SW 1271 (cell line): ENCODE measurements around the gene MYH3.
A peak's percentile ranks its signal among the peaks of the same experiment; 100 is the strongest.

Experiments used
- DNase-seq, 2 experiments: peaks; one replicate each; lab custom pipeline; 2025; lab: John Stamatoyannopoulos, UW

Gene MYH3

GRCh38 chr17:10648956-10649355 is 8.2 kb downstream of the MYH3 start:
- DNase-seq: no peak

- DNase-seq: no peak
Measured at GRCh38 chr17:10648381-10648780, 8.7 kb downstream of the MYH3 start.

DNA sequence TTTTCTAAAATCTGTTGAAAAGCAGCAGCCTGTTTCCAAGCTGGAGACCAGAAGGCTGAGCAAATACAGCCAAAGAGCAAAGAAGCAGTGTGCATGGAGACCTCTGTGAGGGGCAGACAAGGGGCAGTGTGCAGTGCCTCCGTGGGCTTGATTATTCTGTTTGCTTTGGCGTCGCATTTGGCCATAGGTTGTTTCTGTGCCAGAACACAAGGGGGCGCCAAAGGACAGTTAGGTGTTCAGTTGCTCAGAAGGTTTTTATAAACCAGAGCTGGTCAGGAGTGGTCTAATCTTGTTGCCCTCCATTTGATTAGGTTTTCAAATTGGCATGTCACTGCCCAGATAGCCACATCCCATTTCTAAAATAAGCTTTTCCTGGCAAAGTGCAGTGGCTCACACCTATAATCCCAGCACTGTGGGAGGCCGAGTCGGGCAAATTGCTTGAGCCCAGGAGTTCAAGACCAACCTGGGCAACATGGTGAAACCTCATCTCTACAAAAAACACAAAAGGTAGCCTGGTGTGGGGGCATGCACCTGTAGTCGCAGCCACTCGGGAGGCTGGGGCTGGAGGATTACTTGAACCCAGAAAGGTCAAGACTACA is 10.6 kb downstream of the MYH3 start:
- DNase-seq: peak in 1 of 2 experiments; percentile 51

GRCh38 chr17:10640475-10640874 is 16.6 kb downstream of the MYH3 start:
- no peak for DNase-seq

DNA sequence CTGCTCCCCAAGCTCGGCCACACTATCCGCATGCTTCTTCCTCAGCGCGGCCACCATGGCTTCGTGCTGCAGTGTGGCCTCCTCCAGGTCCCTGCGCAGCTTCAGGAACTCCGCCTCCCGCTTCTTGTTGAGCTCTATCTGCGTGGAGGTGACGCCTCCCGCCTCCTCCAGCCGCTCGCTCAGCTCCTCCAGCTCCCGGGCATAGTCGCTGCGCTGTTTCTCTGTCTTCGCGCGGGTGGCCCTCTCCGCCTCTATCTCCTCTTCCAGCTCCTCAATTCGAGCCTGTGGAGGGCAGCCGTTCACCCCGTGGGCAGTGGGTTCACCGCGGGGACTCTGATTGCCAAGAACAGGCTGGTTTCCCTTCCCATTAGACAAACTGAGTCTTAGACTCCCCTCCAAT is 19.0 kb downstream of the MYH3 start:
- DNase-seq: no peak

- no peak for DNase-seq
Measured at GRCh38 chr17:10635290-10635689, 21.8 kb downstream of the MYH3 start.

- DNase-seq: no peak
Measured at GRCh38 chr17:10633738-10634379, 23.2 kb downstream of the MYH3 start.

DNA sequence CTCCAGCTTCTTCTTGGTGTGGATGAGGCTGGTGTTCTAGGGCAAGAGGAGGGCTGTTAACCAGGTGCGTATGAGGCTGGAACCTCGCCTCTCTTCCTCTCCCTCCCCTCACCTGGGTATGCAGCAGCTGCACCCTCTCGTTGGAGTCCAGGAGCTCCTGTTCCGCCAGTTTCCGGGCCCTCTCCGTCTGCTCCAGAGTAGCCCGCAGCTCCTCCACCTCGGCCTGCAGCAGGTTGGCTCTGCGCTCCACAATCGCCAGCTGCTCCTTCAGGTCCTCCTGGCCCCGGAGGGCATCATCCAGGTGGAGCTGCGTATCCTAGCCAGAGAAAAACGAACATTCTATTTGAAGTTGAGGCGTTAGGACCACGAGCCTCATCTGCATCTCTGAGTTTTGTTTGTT is 25.4 kb downstream of the MYH3 start:
- no peak for DNase-seq

DNA sequence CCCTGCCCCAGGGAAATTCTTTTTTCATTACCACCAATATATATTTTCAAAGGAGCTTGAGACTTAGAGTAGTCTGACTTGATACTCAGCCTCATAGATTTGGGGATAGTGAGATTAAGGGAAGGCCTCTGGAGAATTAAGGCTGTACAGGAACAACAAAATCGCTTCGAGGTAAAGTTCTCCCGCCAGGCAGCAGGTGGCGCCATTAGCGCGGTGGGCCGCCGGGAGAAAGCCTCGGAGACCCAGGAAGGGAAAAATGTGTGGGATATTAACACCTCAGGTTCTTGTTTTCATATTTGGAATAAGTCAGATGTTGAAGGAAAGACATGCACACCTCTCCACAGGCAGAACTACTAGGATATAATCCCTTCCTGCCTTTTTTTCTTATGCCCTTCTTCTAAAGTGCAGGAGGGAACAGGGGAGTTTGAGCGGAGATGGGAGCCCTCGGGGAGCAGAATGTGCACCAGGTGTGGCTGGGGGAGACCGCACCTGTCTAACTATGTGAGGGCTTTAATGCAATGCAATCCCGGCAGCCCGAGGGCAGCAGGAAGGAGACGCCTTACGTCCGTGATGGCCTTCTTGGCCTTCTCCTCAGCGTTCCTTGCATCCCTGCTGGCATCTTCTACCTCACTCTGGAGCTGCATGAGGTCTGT is 25.9 kb downstream of the MYH3 start:
- peak in 1 of 2 experiments; percentile 4 for DNase-seq

DNA sequence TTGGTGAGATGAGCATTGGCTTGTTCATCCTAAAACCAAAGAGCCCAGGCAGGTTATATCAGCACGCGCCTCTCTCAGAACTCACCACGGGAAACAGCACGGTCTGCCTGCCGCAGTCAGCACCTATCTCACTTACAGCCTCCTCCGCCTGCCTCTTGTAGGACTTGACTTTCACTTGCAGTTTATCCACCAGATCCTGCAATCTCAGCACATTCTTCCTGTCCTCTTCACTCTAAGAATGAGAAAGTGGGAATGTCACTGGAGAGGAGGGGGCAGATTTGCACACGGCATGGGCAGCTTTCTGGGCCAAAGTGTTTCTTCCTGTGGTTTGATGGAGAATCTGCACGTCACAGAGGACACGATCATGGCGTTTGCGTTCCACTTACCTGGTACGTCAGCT is 27.4 kb downstream of the MYH3 start:
- DNase-seq: no peak

GRCh38 chr17:10628756-10629155 is 28.4 kb downstream of the MYH3 start:
- DNase-seq: no peak

DNA sequence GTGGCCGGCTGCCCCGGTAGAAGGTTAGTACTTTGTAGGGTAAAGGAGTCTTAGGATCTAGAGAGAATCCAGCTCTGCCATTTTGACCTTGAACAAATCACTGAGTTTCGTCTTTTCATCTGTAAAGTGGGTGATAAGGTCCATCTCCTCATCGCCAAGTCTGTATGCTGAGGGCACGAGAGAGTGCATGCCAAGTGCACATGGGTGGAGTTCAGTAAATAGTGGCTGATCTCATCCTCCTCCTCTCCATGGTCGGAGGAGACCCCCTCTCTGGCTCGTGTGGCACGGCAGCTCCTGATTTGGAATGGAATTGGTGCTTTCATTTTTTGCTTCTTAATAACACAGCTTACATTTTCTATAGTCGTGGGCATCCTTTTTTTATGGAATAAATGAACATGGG is 30.7 kb downstream of the MYH3 start:
- no peak for DNase-seq

- no peak for DNase-seq
Measured at GRCh38 chr17:10624969-10625368, 32.1 kb downstream of the MYH3 start.

DNA sequence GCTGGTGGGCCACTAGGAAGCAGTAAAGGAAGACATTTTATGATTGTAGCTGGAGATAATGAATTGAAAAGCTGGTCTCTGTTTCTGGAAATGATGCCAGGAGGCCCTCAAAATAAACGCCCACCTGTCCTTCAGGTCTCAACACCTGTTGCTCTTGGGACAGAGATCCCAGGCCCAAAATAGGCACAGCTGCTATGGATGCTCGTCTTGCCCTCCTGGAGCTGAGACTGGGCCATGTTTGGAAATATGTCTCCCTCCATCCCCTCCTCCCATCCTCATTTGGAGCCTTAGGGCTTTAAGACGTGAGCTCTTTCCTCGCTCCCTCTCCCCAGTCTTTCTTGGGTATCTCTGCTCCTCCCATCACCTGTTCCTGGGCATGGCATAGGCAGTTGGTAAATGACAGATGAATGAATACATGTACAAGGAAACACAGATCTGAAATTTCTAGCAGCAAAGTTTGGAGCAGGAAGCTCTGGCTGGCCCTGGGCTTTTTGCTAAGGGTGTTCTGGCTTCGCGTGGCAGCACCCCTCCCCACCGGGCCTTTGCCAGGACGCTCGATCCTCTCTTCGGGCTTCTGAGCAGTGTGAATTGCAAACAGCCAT is 33.3 kb downstream of the MYH3 start:
- DNase-seq: no peak

- no peak for DNase-seq
Measured at GRCh38 chr17:10622617-10623485, 34.3 kb downstream of the MYH3 start.

DNA sequence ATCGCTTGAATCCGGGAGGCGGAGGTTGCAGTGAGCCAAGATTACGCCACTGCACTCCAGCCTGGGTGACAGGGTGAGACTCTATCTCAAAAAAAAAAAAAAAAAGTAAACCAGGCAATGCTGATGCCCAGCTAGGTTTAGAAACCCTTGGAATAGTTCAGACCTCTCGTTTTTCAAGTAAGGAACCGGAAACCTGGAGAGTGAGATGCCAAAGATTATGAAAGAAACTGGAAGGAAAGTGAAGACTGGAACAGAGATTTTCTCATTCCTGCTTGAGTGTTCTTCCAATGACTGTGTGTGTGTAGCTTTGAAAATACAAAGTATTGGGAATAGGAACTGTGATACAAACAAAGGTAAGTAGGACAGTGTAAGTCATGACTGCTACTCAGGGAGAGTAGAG is 35.7 kb downstream of the MYH3 start:
- no peak for DNase-seq

DNA sequence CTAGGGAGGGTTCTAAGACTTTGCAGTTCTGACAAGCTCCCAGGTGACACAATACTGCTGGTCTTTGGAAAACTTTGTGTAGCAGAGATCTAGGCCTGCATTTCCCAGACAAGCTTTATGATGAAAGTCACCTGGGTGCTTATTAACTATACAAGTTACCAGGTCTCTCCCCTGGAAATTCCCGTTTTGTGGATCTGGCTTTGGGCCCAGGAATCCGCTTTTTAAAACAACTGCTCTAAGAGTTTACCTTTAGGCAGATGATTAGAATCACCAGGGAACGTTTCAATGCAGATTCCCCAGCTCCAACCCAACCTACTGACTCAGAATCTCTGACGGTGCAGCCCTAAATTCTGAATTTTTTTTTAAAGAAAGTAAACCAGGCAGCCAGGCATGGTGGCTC is 36.3 kb downstream of the MYH3 start:
- DNase-seq: no peak

- peak; percentile 21 to 74 for DNase-seq
Measured at GRCh38 chr17:10618202-10618635, 38.9 kb downstream of the MYH3 start.

GRCh38 chr17:10617120-10617505 is 40.0 kb downstream of the MYH3 start:
- no peak for DNase-seq

DNA sequence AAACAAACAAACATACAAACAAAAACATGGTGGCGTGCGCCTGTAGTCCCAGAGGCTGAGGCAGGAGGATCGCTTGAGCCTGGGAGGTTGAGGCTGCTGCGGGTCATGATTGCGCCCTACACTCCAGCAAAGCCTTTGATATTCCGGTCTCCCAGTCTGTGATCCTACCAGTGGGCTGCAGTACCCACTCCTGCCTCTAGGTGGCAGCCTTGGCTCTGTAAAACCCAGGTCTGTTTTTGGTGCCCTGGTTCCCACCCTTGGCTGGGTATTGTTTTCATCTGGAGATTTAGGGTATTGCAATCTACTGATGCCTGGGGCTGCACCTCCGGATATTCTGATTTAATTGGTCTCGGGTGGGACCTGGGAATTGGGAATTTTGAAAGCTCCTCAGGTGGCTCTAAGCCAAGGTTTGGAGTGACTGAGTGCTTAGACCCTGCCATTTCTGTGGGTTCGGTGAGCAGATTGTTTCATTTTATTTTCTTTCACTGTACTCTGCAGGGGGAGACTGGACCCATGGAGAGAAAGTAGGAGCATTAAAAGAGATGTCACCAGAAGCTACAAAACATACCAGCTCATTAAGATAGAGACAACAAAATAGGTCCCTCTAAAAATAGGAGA is 40.5 kb downstream of the MYH3 start:
- DNase-seq: peak; percentile 19 to 66

GRCh38 chr17:10614536-10615155 is 42.5 kb downstream of the MYH3 start:
- peak in 1 of 2 experiments; percentile 47 for DNase-seq
